Stomach (tissue), 4 donors: ENCODE measurements around the gene SIX1.

Source experiments
- EP300 ChIP-seq: sonication (generic); formaldehyde crosslinking; IDR thresholded peaks from one replicate; pipeline ENCODE4 v1.6.1; 2017; ENCODE audit warnings: antibody characterized with exemption
- POLR2A ChIP-seq, 4 donors: fragments of 450-650 bp; IDR thresholded peaks; one replicate each; pipeline ENCODE4 v1.6.1; 2016; ENCODE audit warnings: antibody characterized with exemption in 4 of 4, control low read depth in 2 of 4, mild to moderate bottlenecking in 1 of 4, moderate library complexity in 1 of 4
- POLR2AphosphoS5 ChIP-seq, 3 donors: sonication (generic); formaldehyde crosslinking; IDR thresholded peaks; one replicate each; pipeline ENCODE4 v1.6.1; 2016; ENCODE audit warnings: antibody characterized with exemption in 3 of 3
- TF ChIP-seq, protein P1 (sequence below), 7 experiments: fragments of 450-650 bp in 4 of 7; fragments of 200-600 bp in 3 of 7; sonication (generic) in 3 of 7; IDR thresholded peaks; one replicate each; pipeline ENCODE4 v1.5.1; 2016 to 2019; ENCODE audit warnings: antibody characterized with exemption in 7 of 7, control low read depth in 2 of 7, mild to moderate bottlenecking in 1 of 7

DNA sequence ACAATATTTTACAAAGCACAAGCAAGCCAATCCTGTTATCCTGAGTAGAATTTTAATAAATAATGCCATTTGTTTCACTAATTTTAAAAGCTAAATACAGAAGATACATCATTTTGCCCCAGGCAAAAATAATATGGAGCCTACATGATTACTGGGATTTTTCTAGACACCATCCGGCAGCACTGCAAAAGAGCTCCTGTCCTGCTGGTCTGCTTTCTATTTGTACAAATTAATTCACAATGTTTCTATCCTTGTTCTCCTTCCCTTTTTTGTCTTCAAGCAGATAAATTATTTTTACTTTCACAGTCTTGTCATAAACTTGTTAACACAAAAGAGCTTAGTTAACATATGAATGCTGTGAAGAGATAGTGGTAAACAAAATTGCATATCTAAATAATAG, 4.6 kb downstream of the SIX1 start:
- TF ChIP-seq, protein P1, sequence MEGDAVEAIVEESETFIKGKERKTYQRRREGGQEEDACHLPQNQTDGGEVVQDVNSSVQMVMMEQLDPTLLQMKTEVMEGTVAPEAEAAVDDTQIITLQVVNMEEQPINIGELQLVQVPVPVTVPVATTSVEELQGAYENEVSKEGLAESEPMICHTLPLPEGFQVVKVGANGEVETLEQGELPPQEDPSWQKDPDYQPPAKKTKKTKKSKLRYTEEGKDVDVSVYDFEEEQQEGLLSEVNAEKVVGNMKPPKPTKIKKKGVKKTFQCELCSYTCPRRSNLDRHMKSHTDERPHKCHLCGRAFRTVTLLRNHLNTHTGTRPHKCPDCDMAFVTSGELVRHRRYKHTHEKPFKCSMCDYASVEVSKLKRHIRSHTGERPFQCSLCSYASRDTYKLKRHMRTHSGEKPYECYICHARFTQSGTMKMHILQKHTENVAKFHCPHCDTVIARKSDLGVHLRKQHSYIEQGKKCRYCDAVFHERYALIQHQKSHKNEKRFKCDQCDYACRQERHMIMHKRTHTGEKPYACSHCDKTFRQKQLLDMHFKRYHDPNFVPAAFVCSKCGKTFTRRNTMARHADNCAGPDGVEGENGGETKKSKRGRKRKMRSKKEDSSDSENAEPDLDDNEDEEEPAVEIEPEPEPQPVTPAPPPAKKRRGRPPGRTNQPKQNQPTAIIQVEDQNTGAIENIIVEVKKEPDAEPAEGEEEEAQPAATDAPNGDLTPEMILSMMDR (IDR thresholded peaks at IDR 0.05), result no peak
- TF ChIP-seq EP300 (no peak), POLR2A (IDR thresholded peaks at IDR 0.05) (no peak), POLR2AphosphoS5 (IDR thresholded peaks at IDR 0.05) (no peak)
